HG02973 (cell line): ENCODE results near the gene HSD3B2.

Source experiments
- ATAC-seq: cut with Tn5 transposase; IDR thresholded peaks from one replicate; pipeline ENCODE4 v1.9.1; 2021; ENCODE audit warnings: moderate library complexity; ENCODE audit not compliant: unreplicated experiment

The HSD3B2 gene

GRCh38 chr1:119396982-119397381 is 18.0 kb upstream of the HSD3B2 start:
- no peak for ATAC-seq

- no peak for ATAC-seq
Observed at GRCh38 chr1:119397986-119398385, 17.0 kb upstream of the HSD3B2 start.

- no peak for ATAC-seq
Observed at GRCh38 chr1:119404736-119405135, 10.2 kb upstream of the HSD3B2 start.

- no peak for ATAC-seq
Observed at GRCh38 chr1:119409731-119410130, 5.2 kb upstream of the HSD3B2 start.

GRCh38 chr1:119410961-119411360 is 4.0 kb upstream of the HSD3B2 start:
- ATAC-seq = no peak

GRCh38 chr1:119416006-119416640 is 1.2 kb downstream of the HSD3B2 start:
- no peak for ATAC-seq

GRCh38 chr1:119419109-119419508 is 4.2 kb downstream of the HSD3B2 start:
- no peak for ATAC-seq

- ATAC-seq = no peak
Observed at GRCh38 chr1:119420638-119421037, 5.7 kb downstream of the HSD3B2 start.

- ATAC-seq = no peak
Observed at GRCh38 chr1:119422631-119423030, 7.7 kb downstream of the HSD3B2 start.

GRCh38 chr1:119428991-119429390 is 14.0 kb downstream of the HSD3B2 start:
- no peak for ATAC-seq

GRCh38 chr1:119429687-119430086 is 14.7 kb downstream of the HSD3B2 start:
- no peak for ATAC-seq

GRCh38 chr1:119430486-119430885 is 15.5 kb downstream of the HSD3B2 start:
- ATAC-seq = no peak

- no peak for ATAC-seq
Observed at GRCh38 chr1:119431836-119432235, 16.9 kb downstream of the HSD3B2 start.

GRCh38 chr1:119435052-119435451 is 20.1 kb downstream of the HSD3B2 start:
- no peak for ATAC-seq

- no peak for ATAC-seq
Observed at GRCh38 chr1:119438761-119439160, 23.8 kb downstream of the HSD3B2 start.

- ATAC-seq = no peak
Observed at GRCh38 chr1:119440721-119441307, 25.9 kb downstream of the HSD3B2 start.

GRCh38 chr1:119442756-119443155 is 27.8 kb downstream of the HSD3B2 start:
- no peak for ATAC-seq

- no peak for ATAC-seq
Observed at GRCh38 chr1:119446321-119446720, 31.4 kb downstream of the HSD3B2 start.

GRCh38 chr1:119447344-119448126 is 32.6 kb downstream of the HSD3B2 start:
- ATAC-seq = no peak

- no peak for ATAC-seq
Observed at GRCh38 chr1:119448127-119448511, 33.2 kb downstream of the HSD3B2 start.

- no peak for ATAC-seq
Observed at GRCh38 chr1:119449971-119450370, 35.0 kb downstream of the HSD3B2 start.

GRCh38 chr1:119451158-119451557 is 36.2 kb downstream of the HSD3B2 start:
- no peak for ATAC-seq
